HG02610 (cell line): ENCODE data around the gene CCDC116.

ENCODE experiments used
- ATAC-seq: cut with Tn5 transposase; IDR thresholded peaks from one replicate; pipeline ENCODE4 v1.9.1; 2021; ENCODE audit warnings: mild to moderate bottlenecking, moderate library complexity; ENCODE audit not compliant: unreplicated experiment

Gene CCDC116

GRCh38 chr22:21680830-21681565, 48.4 kb downstream of the CCDC116 start:
- ATAC-seq: no peak

- no peak for ATAC-seq
Observed at GRCh38 chr22:21681566-21682370, 49.2 kb downstream of the CCDC116 start.

GRCh38 chr22:21682385-21683175, 50.0 kb downstream of the CCDC116 start:
- ATAC-seq: no peak

- ATAC-seq: no peak
Observed at GRCh38 chr22:21683401-21683811, 50.8 kb downstream of the CCDC116 start.

GRCh38 chr22:21684492-21685163, 52.1 kb downstream of the CCDC116 start:
- ATAC-seq: no peak

- no peak for ATAC-seq
Observed at GRCh38 chr22:21685164-21685513, 52.6 kb downstream of the CCDC116 start.

GRCh38 chr22:21686193-21686608, 53.6 kb downstream of the CCDC116 start:
- no peak for ATAC-seq
